ENCODE results near the gene REXO5. TPM values are rescaled to one million over a fixed set of nuclear protein-coding genes. Genes with fewer than 3 reads are reported as not detected.

REXO5 gene
- total and polyA plus RNA-seq, 10 of the 15 experiments (the other 5 are each of a cell fraction or from before 2014, with no cell fraction given) = 3.8 to 15.5 (median 10.1) TPM

- in situ Hi-C loops (cut with MboI) = no loop called here
- BruUV-seq (replicated peaks) = no TSS peak
- POLR2A ChIA-PET = interaction anchor here (0.6 kb wide), 1 partner anchor 30 kb away, joined by 3 read pairs; no protein-coding TSS in a partner anchor
Measured at GRCh38 chr16:20859699-20860098, 53.4 kb downstream of the REXO5 start.

More at GRCh38 chr16:20859699-20860098, 53.4 kb downstream of the REXO5 start:
- H3K9me3 ChIP-seq (replicated peaks; ENCODE audit: control insufficient read depth, insufficient read depth, low read length) = no peaks in the 10 kb centered on the region
- peaks cover 5% of the 10 kb centered on the region for H3K79me2 ChIP-seq (ENCODE audit: control insufficient read depth, insufficient read depth, low read length)
- ChIA-PET SMC1A (ENCODE audit: uncharacterized antibody, unreplicated experiment) (no interaction called here), RAD21 (ENCODE audit: unreplicated experiment) (no interaction called here), CTCF (no interaction called here)
- TF ChIP-seq ZBED1 (IDR thresholded peaks at IDR 0.05; ENCODE audit: borderline replicate concordance) (no peak), ZSCAN29 (IDR thresholded peaks at IDR 0.05) (no peak), CEBPZ (IDR thresholded peaks at IDR 0.05; ENCODE audit: low read depth, low read length) (no peak), CREB1 (IDR thresholded peaks at IDR 0.05; ENCODE audit: low read depth) (no peak), FOXK2 (IDR thresholded peaks at IDR 0.05) (no peak), NFXL1 (IDR thresholded peaks at IDR 0.05; ENCODE audit: borderline replicate concordance) (no peak), FOS (IDR thresholded peaks at IDR 0.05; ENCODE audit: borderline replicate concordance, extremely low read depth, insufficient read length) (no peak), MAX (IDR thresholded peaks at IDR 0.05; ENCODE audit: low read depth, low read length) (no peak), BCL3 (IDR thresholded peaks at IDR 0.05; ENCODE audit: borderline replicate concordance, insufficient read depth, low read depth, low read length, poor library complexity, severe bottlenecking) (no peak), SMAD1 (IDR thresholded peaks at IDR 0.05; ENCODE audit: low read depth, partially characterized antibody) (no peak), KAT2A (conservative IDR thresholded peaks at IDR 0.05; ENCODE audit: control insufficient read depth, low read depth, low read length) (no peak), SREBF2 (IDR thresholded peaks at IDR 0.05; ENCODE audit: low read length) (no peak), PML (IDR thresholded peaks at IDR 0.05; ENCODE audit: low read length) (no peak), RELB (IDR thresholded peaks at IDR 0.05; ENCODE audit: low read depth) (no peak), ZNF622 (IDR thresholded peaks at IDR 0.05) (no peak)
- no peak for FAIRE-seq
- 79% methylated on average over 4 of the region's 4 CpGs for WGBS (ENCODE audit: insufficient coverage, insufficient replicate concordance, low lambda C conversion rate, missing lambda C conversion rate)
- no peak for ATAC-seq
- no peaks in the 10 kb centered on the region for H3K27me3 ChIP-seq (replicated peaks in 1 of 2; ENCODE audit: control insufficient read depth in 2 of 2, insufficient read depth in 2 of 2, low read length in 1 of 2)
- intact Hi-C loops (cut with micrococcal nuclease; ENCODE audit: unreplicated experiment) = loop anchor here (10.0 kb wide), 1 partner anchor 85 kb away; no protein-coding TSS in a partner anchor
- no peak overlapping the region for H3K4me3 ChIP-seq
- no peak overlapping the region for H2AFZ ChIP-seq (ENCODE audit: control insufficient read depth, low read depth, low read length)
- DNase-seq (ENCODE audit: low read depth, low spot score) = no peak
- no peaks in the 10 kb centered on the region for H4K20me1 ChIP-seq (ENCODE audit: control insufficient read depth, insufficient read depth)
- peaks cover 0 to 7% of the 10 kb centered on the region in 2 experiments for H3K36me3 ChIP-seq (ENCODE audit: control insufficient read depth in 2 of 2, insufficient read depth in 2 of 2, low read length in 1 of 2)
- no peak overlapping the region for H3K9ac ChIP-seq (ENCODE audit: control insufficient read depth, insufficient read depth, low read length)
- peaks cover 4% of the 10 kb centered on the region for H3K4me1 ChIP-seq (ENCODE audit: control insufficient read depth, insufficient read depth, low read length)
- no peak overlapping the region for H3K27ac ChIP-seq (ENCODE audit: control insufficient read depth, insufficient read depth)
- H3K4me2 ChIP-seq (ENCODE audit: control insufficient read depth, insufficient read depth) = no peak overlapping the region
